Umbilical cord (tissue), 2 donors: ENCODE data around the gene MOB1B. TPM values are rescaled to one million over a fixed set of nuclear protein-coding genes. Genes with fewer than 3 reads are reported as not detected.

Source experiments
- DNase-seq: peaks from one replicate; pipeline ENCODE4 v3.0.0-alpha.2; 2015; ENCODE audit warnings: low spot score
- total RNA-seq: library from RNA; depleted of rRNA; stranded (reverse); fragments of >200 nt; gene quantifications from one replicate; pipeline ENCODE4 v1.2.3, GENCODE V29; 2014; ENCODE audit warnings: low replicate concordance; ENCODE audit not compliant: insufficient read depth

The MOB1B gene
- total RNA-seq, 1 donor from 2014 or later, result 20.5 TPM

GRCh38 chr4:70914631-70915030 lies 12.5 kb downstream of the MOB1B start:
- no peak for DNase-seq

- no peak for DNase-seq
Observed at GRCh38 chr4:70915036-70915815, 13.1 kb downstream of the MOB1B start.

- DNase-seq, result no peak
Observed at GRCh38 chr4:70915874-70916559, 13.8 kb downstream of the MOB1B start.

- DNase-seq, result no peak
Observed at GRCh38 chr4:70920592-70920991, 18.4 kb downstream of the MOB1B start.

GRCh38 chr4:70925418-70925817 lies 23.2 kb downstream of the MOB1B start:
- DNase-seq, result no peak

GRCh38 chr4:70925899-70926635 lies 23.9 kb downstream of the MOB1B start:
- DNase-seq, result no peak

GRCh38 chr4:70927502-70928137 lies 25.5 kb downstream of the MOB1B start:
- no peak for DNase-seq

- DNase-seq, result no peak
Observed at GRCh38 chr4:70930530-70931256, 28.5 kb downstream of the MOB1B start.

- DNase-seq, result no peak
Observed at GRCh38 chr4:70931347-70931746, 29.2 kb downstream of the MOB1B start.

GRCh38 chr4:70932984-70933383 lies 30.8 kb downstream of the MOB1B start:
- no peak for DNase-seq

- no peak for DNase-seq
Observed at GRCh38 chr4:70935038-70935695, 33.0 kb downstream of the MOB1B start.

- no peak for DNase-seq
Observed at GRCh38 chr4:70936200-70936787, 34.1 kb downstream of the MOB1B start.

- no peak for DNase-seq
Observed at GRCh38 chr4:70938086-70938485, 35.9 kb downstream of the MOB1B start.

- no peak for DNase-seq
Observed at GRCh38 chr4:70940134-70940533, 38.0 kb downstream of the MOB1B start.

GRCh38 chr4:70943114-70943513 lies 40.9 kb downstream of the MOB1B start:
- DNase-seq, result no peak

- peak; percentile 46 for DNase-seq
Observed at GRCh38 chr4:70945046-70945445, 42.9 kb downstream of the MOB1B start.

GRCh38 chr4:70945452-70946055 lies 43.4 kb downstream of the MOB1B start:
- DNase-seq, result no peak

- no peak for DNase-seq
Observed at GRCh38 chr4:70946939-70947338, 44.8 kb downstream of the MOB1B start.

GRCh38 chr4:70948665-70949260 lies 46.6 kb downstream of the MOB1B start:
- DNase-seq, result no peak

- DNase-seq, result no peak
Observed at GRCh38 chr4:70954032-70954431, 51.9 kb downstream of the MOB1B start.
